ENCODE data around the gene PCBP3.
"Not testable (repeated sequence)": the region's sequence is repeated elsewhere in the genome, so short reads cannot be mapped to it uniquely, and the experiment has no call there.

Gene PCBP3

DNA sequence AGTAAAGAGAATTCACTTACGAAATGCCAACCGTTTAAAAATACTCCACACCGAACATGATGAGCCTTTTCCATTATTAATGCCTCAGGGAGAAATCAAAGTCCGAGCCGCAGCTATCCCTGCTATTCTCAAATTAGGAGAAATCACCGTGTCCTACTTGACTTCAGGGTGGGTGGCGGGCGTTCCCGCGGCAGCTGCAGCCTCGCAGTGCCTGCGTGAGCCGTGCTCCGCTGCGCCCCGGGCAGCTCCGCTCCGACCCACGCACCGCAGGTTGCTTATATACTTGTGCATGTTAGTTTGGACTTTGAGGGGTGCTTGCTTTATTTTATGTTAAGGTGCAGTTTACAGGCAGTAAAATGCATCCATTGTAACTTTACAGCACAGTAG is 35.6 kb upstream of the PCBP3 start:
- H3K27ac ChIP-seq, result no peak overlapping the region
- DNase-seq (ENCODE audit: low spot score), result peak; percentile 21
- TF ChIP-seq, protein P1, sequence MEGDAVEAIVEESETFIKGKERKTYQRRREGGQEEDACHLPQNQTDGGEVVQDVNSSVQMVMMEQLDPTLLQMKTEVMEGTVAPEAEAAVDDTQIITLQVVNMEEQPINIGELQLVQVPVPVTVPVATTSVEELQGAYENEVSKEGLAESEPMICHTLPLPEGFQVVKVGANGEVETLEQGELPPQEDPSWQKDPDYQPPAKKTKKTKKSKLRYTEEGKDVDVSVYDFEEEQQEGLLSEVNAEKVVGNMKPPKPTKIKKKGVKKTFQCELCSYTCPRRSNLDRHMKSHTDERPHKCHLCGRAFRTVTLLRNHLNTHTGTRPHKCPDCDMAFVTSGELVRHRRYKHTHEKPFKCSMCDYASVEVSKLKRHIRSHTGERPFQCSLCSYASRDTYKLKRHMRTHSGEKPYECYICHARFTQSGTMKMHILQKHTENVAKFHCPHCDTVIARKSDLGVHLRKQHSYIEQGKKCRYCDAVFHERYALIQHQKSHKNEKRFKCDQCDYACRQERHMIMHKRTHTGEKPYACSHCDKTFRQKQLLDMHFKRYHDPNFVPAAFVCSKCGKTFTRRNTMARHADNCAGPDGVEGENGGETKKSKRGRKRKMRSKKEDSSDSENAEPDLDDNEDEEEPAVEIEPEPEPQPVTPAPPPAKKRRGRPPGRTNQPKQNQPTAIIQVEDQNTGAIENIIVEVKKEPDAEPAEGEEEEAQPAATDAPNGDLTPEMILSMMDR (IDR thresholded peaks at IDR 0.05), result no peak
- no peak overlapping the region for H3K4me3 ChIP-seq

DNA sequence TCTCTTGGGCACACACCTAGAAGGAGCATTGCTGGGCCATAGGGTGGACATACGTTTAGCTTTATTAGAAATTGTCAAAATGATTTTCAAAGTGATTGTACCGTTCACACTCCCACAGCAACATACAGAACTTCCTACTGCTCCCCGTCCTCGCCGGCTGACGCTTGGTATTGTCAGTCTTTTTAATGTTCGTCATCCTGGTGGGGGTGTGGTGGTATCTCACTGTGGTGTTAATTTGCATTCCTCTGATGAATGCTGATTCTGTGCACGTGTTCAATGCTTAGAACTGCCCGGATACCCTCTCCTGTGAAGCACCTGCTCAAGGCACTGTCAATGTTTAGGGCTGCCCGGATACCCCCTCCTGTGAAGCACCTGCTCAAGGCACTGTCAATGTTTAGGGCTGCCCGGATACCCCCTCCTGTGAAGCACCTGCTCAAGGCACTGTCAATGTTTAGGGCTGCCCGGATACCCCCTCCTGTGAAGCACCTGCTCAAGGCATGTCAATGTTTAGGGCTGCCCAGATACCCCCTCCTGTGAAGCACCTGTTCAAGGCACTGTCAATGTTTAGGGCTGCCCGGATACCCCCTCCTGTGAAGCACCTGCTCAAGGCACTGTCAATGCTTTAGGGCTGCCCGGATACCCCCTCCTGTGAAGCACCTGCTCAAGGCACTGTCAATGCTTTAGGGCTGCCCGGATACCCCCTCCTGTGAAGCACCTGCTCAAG is 34.6 kb upstream of the PCBP3 start:
- not testable (repeated sequence) for DNase-seq (ENCODE audit: low spot score); H3K4me3 ChIP-seq; H3K27ac ChIP-seq

DNA sequence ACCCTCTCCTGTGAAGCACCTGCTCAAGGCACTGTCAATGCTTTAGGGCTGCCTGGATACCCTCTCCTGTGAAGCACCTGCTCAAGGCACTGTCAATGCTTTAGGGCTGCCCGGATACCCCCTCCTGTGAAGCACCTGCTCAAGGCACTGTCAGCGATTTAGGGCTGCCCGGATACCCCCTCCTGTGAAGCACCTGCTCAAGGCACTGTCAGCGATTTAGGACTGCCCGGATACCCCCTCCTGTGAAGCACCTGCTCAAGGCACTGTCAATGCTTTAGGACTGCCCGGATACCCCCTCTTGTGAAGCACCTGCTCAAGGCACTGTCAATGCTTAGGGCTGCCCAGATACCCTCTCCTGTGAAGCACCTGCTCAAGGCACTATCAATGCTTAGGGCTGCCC is 33.9 kb upstream of the PCBP3 start:
- H3K27ac ChIP-seq, H3K4me3 ChIP-seq: not testable (repeated sequence)
- DNase-seq (ENCODE audit: low spot score), result peak; percentile 16

DNA sequence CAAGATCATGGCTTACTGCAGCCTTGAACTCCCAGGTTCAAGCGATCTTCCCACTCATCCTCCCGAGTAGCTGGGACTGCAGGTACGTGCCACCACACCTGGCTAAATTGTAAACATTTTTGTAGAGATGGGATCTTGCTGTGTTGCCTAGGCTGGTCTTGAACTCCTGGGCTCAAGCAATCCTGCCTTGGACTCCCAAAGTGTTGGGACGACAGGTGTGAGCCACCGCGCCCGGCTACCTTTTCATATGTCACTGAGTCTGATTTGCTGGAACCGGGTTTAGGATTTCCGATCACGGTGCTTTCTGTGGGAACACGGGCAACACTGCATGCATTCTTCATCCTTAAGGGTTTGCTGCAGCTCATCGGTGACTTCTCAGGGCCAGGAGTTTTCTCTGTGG is 32.2 kb upstream of the PCBP3 start:
- H3K4me3 ChIP-seq, result no peak overlapping the region
- DNase-seq (ENCODE audit: low spot score), result peak; percentile 57
- TF ChIP-seq, protein P1 (IDR thresholded peaks at IDR 0.05), result no peak
- no peak overlapping the region for H3K27ac ChIP-seq

DNA sequence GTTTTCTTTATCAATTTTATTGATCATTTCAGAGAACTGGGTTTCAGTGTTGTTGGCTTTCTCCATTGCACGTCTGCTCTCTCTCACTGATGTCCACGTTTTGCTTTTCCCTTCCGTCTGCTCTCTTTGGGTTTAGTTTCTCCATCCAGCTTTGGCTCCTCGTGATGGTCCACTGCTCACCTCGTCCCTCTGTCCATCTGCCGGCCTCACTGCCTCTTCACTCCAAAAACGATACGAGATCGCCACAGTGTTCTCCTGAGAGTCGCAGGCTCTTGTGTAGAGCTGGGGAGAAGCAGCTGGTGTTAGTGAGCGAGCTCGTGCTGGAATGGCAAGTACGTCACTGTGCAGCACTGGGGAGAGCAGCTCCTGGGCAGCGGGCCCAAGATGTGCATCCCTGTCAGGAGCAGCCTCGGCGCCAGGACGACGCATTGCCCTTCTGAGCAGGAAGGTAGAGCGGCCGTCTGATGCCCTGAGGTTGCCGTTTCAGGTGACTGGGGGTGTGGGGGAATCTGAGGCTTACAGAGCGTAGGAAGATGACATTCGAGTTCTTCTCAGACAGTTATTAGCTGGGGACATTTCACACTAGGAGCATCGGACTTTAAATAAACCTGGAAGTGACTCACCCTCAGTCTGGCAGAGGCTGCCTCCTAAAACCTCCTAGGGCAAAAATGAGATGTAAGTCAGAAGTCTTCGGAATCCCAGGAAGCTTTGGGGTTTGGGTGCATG is 31.4 kb upstream of the PCBP3 start:
- Histone ChIP-seq H3K4me3 (no peak overlapping the region), H3K27ac (no peak overlapping the region)
- DNase-seq (ENCODE audit: low spot score), result peak; percentile 35
- TF ChIP-seq, protein P1 (IDR thresholded peaks at IDR 0.05), result no peak

DNA sequence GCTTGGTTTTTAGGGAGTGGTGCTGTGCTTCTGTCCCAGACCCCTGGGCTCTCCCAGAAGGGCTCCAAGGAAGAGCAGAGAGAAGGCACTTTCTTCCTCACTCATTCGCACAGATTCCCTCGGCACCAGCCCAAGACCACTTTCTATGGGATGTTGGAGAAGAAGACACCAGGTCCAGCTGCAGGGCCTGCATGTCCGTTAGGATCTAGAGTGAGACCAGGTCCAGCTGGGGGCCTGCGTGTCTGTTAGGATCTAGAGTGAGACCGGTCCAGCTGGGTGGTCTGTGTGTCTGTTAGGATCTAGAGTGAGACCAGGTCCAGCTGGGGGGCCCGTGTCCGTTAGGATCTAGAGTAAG is 30.9 kb upstream of the PCBP3 start:
- not testable (repeated sequence) for H3K27ac ChIP-seq, H3K4me3 ChIP-seq
- DNase-seq (ENCODE audit: low spot score), result peak; percentile 61

DNA sequence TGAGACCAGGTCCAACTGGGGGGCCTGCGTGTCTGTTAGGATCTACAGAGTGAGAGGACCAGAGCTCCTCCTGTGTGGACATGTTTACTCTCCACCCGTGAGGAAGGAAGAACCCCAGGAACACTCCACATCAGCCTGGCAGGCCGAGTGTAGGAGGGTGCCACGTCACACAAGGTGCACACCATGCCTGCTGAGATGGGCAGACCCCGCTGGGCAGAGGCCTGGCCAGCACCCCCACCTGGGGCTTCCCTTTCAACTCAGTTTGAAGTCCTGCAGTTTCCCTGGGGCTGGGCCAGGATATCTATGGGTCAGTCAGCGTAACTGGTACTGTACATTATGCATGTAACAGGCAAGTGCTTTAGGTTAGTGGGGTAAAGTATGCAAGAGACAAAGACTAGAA is 30.1 kb upstream of the PCBP3 start:
- no peak overlapping the region for H3K4me3 ChIP-seq
- TF ChIP-seq, protein P1 (IDR thresholded peaks at IDR 0.05), result no peak
- DNase-seq (ENCODE audit: low spot score), result no peak
- H3K27ac ChIP-seq, result no peak overlapping the region

DNA sequence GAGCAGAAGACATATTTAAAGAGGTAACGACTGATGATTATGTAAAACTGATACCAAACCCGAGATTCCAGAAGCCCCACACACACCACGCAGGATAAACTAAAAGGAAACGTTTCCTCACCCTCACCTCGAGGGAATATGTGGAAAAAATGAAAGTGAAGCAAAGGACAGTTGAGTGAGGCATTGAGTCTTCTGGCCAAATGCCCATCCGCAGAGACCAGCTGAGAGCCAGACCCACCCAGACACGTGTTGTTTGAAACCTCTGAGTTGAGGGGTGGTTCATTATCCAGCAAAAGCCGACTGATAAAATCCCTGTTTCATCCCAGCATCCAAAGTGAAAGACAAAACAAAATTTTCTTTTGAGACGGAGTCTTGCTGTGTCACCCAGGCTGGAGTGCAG is 29.6 kb upstream of the PCBP3 start:
- no peak overlapping the region for H3K4me3 ChIP-seq
- TF ChIP-seq, protein P1 (IDR thresholded peaks at IDR 0.05), result no peak
- H3K27ac ChIP-seq, result no peak overlapping the region
- DNase-seq (ENCODE audit: low spot score), result no peak
